HG02642 (cell line): ENCODE results near the gene PPP1CB.
"Not testable (repeated sequence)": the region's sequence is repeated elsewhere in the genome, so short reads cannot be mapped to it uniquely, and the experiment has no call there.

ENCODE experiments used
- ATAC-seq: cut with Tn5 transposase; IDR thresholded peaks from one replicate; pipeline ENCODE4 v1.9.1; 2021; ENCODE audit warnings: mild to moderate bottlenecking; ENCODE audit not compliant: unreplicated experiment, poor library complexity

The PPP1CB gene

GRCh38 chr2:28772351-28772750 lies 20.7 kb downstream of the PPP1CB start:
- ATAC-seq = no peak

- no peak for ATAC-seq
These were observed 24.8 kb downstream of the PPP1CB start for GRCh38 chr2:28776471-28776870.

GRCh38 chr2:28778392-28778791 lies 26.8 kb downstream of the PPP1CB start:
- no peak for ATAC-seq

- ATAC-seq = no peak
These were observed 27.4 kb downstream of the PPP1CB start for GRCh38 chr2:28779001-28779400.

- no peak for ATAC-seq
These were observed 28.9 kb downstream of the PPP1CB start for GRCh38 chr2:28780496-28780895.

GRCh38 chr2:28782423-28782822 lies 30.8 kb downstream of the PPP1CB start:
- no peak for ATAC-seq

- ATAC-seq = not testable (repeated sequence)
These were observed 32.9 kb downstream of the PPP1CB start for GRCh38 chr2:28784570-28784969.

GRCh38 chr2:28796620-28797019 lies 45.0 kb downstream of the PPP1CB start:
- ATAC-seq = no peak

GRCh38 chr2:28801726-28802125 lies 50.1 kb downstream of the PPP1CB start:
- no peak for ATAC-seq

- ATAC-seq = no peak
These were observed 51.4 kb downstream of the PPP1CB start for GRCh38 chr2:28802975-28803429.

- ATAC-seq = no peak
These were observed 58.3 kb downstream of the PPP1CB start for GRCh38 chr2:28809927-28810326.

- peak; percentile 82 for ATAC-seq
These were observed 59.0 kb downstream of the PPP1CB start, which contains the start of gene SPDYA for GRCh38 chr2:28810384-28811285. TSS of gene SPDYA (plus strand) at chr2:28810834. CDS start at chr2:28816015, 5,181 bp downstream.

GRCh38 chr2:28818053-28818452 lies 66.4 kb downstream of the PPP1CB start:
- no peak for ATAC-seq

- no peak for ATAC-seq
These were observed 69.8 kb downstream of the PPP1CB start for GRCh38 chr2:28821295-28821958.

GRCh38 chr2:28822036-28822435 lies 70.4 kb downstream of the PPP1CB start:
- ATAC-seq = no peak

- no peak for ATAC-seq
These were observed 72.6 kb downstream of the PPP1CB start for GRCh38 chr2:28824207-28824606.

GRCh38 chr2:28824870-28825269 lies 73.2 kb downstream of the PPP1CB start:
- no peak for ATAC-seq

GRCh38 chr2:28828382-28828781 lies 76.8 kb downstream of the PPP1CB start:
- no peak for ATAC-seq

GRCh38 chr2:28833740-28834470 lies 82.3 kb downstream of the PPP1CB start:
- ATAC-seq = no peak

GRCh38 chr2:28835781-28836180 lies 84.2 kb downstream of the PPP1CB start:
- no peak for ATAC-seq

- ATAC-seq = no peak
These were observed 87.3 kb downstream of the PPP1CB start for GRCh38 chr2:28838971-28839370.
